HCT116 (cell line): Measurements from ENCODE around the gene HLA-F.

ENCODE experiments used
- EZH2 ChIP-seq: fragments of 200-600 bp; sonication (generic); IDR thresholded peaks from 2 replicates; pipeline ENCODE4 v1.6.1; 2017; ENCODE audit warnings: antibody characterized with exemption, mixed run types
- POLR2AphosphoS5 ChIP-seq: IDR thresholded peaks from 2 replicates; pipeline ENCODE4 v1.6.1; 2011; ENCODE audit warnings: mild to moderate bottlenecking, low read depth, low read length, moderate library complexity
- TF ChIP-seq, protein P1 (sequence below), 3 experiments: fragments of 200-600 bp in 1 of 3; sonication (generic) in 1 of 3; IDR thresholded peaks in 2 of 3; conservative IDR thresholded peaks in 1 of 3; 2 replicates each; pipeline ENCODE4 v1.5.1; 2012 to 2017; ENCODE audit warnings: low read depth in 2 of 3, low read length in 2 of 3, antibody characterized with exemption in 1 of 3, borderline replicate concordance in 1 of 3, control low read depth in 1 of 3, mild to moderate bottlenecking in 1 of 3, mixed read lengths in 1 of 3, mixed run types in 1 of 3, moderate library complexity in 1 of 3; ENCODE audit not compliant: insufficient read depth in 1 of 3

DNA sequence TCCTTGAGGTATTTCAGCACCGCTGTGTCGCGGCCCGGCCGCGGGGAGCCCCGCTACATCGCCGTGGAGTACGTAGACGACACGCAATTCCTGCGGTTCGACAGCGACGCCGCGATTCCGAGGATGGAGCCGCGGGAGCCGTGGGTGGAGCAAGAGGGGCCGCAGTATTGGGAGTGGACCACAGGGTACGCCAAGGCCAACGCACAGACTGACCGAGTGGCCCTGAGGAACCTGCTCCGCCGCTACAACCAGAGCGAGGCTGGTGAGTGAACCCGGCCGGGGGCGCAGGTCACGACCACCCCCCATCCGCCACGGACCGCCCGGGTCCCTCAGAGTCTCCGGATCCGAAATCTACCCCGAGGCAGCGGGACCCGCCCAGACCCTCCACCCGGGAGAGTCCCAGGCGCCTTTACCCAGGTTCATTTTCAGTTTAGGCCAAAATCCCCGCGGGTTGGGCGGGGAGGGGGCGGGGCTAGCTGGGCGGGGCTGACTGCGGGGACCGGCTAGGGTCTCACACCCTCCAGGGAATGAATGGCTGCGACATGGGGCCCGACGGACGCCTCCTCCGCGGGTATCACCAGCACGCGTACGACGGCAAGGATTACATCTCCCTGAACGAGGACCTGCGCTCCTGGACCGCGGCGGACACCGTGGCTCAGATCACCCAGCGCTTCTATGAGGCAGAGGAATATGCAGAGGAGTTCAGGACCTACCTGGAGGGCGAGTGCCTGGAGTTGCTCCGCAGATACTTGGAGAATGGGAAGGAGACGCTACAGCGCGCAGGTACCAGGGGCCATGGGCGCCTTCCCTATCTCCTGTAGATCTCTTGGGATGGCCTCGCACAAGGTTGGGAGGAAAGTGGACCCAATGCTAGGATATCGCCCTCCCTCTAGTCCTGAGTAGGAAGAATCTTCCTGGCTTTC lies 693 bp downstream of the HLA-F start:
- TF ChIP-seq POLR2AphosphoS5 (no peak), EZH2 (no peak)
- TF ChIP-seq, protein P1, sequence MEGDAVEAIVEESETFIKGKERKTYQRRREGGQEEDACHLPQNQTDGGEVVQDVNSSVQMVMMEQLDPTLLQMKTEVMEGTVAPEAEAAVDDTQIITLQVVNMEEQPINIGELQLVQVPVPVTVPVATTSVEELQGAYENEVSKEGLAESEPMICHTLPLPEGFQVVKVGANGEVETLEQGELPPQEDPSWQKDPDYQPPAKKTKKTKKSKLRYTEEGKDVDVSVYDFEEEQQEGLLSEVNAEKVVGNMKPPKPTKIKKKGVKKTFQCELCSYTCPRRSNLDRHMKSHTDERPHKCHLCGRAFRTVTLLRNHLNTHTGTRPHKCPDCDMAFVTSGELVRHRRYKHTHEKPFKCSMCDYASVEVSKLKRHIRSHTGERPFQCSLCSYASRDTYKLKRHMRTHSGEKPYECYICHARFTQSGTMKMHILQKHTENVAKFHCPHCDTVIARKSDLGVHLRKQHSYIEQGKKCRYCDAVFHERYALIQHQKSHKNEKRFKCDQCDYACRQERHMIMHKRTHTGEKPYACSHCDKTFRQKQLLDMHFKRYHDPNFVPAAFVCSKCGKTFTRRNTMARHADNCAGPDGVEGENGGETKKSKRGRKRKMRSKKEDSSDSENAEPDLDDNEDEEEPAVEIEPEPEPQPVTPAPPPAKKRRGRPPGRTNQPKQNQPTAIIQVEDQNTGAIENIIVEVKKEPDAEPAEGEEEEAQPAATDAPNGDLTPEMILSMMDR (IDR thresholded peaks at IDR 0.05 in 2 of 3, conservative IDR thresholded peaks at IDR 0.05 in 1 of 3; ENCODE audit: borderline replicate concordance in 1 of 3, insufficient read depth in 1 of 3, low read depth in 2 of 3, low read length in 2 of 3) = no peak
